T-helper 1 cell (primary cell): Measurements from ENCODE around the gene LRRC14B.
"Not testable (repeated sequence)": the region's sequence is repeated elsewhere in the genome, so short reads cannot be mapped to it uniquely, and the experiment has no call there.

Experiments used
- DNase-seq, 5 donors: peaks; one replicate each; pipeline ENCODE4 v3.0.0-alpha.2; 2012 to 2020

The LRRC14B gene

DNA sequence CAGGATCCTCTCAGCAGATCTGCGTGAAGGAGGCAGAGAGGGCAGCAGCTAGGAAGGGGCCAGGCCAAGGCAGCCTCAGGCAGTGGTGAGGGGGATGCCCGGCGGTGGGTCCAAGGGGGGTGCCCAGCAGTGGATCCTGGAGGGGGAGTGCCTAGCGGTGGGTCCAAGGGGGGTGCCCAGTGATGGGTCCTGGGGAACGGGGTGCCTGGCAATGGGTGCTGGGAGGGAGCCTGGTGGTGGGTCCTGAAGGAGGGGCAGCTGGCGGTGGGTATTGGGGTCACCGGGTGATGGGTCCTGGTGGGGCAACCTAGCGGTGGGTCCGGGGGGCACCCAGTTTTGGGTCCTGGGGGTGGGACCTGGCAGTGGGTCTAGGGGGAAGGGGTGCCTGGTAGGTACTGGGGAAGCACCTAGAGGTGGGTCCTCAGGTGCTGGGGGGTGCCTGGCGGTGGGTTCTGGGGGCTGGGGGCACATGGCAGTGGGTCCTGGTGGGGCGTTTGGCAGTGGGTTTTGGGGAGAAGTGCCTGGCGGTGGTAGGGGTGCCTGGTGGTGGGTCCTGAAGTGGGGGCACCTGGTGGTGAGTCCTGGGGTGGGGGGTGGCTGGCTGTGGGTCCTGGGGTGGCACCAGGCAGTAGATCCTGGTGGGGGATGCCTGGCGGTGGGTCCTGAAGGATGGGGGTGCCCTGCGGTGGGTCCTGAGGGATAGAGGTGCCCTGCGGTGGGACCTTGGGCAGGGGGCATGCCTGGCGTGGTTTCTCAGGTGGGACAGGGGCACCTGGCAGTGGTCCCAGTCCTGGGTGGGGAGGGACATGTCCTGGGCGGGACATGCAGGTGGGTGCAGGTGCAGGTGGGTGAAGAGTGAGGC is 1.9 kb downstream of the LRRC14B start:
- no peak for DNase-seq

DNA sequence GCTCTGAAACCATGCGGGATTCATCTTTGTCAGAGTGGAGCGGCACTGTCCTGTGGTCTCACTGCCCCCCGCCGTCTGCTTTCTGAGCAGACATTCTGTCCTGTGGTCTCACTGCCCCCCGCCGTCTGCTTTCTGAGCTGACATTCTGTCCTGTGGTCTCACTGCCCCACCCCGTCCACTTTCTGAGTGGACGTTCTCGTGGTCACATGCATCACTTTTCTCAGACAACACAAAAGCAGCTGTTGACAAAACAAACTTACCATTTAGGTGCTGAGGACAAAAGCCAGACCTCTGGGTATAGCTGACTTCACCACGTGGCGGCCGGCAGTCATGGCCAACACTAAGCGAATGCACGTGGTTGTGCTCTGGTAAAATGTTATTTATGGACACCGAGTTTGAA is 2.8 kb downstream of the LRRC14B start:
- DNase-seq: no peak

DNA sequence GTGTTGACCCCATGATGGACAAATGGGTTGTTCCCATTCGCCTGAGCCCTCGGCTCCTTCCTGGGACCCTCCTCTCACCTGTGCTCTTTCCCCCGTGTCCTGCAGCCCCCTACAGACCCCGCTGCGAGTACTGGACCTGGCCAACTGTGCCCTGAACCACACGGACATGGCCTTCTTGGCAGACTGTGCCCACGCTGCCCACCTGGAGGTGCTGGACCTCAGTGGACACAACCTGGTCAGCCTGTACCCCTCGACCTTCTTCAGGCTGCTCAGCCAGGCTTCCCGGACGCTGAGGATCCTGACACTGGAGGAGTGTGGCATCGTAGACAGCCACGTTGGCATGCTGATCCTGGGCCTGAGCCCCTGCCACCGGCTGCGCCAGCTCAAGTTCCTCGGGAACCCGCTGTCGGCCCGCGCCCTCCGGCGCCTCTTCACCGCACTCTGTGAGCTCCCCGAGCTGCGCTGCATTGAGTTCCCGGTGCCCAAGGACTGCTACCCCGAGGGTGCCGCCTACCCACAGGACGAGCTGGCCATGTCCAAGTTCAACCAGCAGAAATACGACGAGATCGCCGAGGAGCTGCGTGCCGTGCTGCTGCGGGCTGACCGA is 3.4 kb downstream of the LRRC14B start:
- DNase-seq: no peak

DNA sequence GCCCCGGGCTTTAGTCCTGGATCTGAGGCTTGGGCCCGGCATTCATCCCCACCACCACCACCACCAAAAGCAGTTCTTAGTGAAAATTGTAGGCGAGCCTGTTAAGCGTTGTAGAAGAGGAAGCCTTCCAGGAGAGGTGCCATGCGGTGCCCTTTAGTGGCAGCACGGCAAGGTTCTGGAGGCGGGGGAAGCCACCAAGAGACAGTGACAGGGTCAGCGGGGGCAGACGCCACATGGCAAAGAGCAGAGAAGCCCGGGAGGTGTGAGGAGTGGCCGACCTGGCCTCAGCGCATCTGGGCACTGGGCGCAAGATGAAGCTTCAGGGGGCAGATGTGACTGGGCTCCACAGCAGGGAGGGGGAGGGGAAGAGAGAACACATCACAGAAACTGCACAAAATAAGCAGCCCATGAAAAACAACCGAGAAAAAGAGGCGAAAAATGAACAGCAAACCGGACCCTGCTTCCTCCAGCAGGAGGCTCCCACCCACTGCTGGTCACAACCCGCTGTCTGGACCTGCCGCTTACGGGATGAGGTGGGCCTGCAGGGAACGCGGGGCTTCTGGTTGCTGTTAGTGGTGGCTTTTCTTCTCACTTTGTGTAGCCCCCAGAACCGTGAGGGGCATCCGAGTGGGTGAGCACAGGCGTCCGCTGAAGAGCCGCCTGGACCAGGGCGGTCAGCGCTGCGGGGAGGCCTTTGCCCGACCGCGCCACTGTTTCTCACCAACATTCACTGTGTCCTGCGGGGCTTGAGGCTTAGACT is 4.3 kb downstream of the LRRC14B start:
- no peak for DNase-seq

DNA sequence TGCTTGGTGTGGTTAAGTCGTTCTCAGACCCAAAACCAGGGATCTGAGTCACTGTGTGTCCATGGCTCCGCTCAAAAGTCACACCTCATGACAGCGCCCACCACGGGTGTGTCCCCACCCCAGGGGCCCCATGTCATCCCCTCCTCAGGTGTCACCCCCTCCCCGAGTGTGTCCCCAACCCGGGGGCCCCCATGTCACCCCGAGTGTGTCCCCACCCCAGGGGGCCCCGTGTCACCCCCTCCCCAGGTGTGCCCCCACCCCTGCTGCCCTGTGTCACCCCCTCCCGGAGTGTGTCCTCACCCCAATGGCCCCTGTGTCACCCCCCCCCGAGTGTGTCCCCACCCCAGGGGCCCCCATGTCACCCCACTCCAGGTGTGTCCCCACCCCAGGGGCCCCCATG is 5.1 kb downstream of the LRRC14B start:
- DNase-seq: no peak

DNA sequence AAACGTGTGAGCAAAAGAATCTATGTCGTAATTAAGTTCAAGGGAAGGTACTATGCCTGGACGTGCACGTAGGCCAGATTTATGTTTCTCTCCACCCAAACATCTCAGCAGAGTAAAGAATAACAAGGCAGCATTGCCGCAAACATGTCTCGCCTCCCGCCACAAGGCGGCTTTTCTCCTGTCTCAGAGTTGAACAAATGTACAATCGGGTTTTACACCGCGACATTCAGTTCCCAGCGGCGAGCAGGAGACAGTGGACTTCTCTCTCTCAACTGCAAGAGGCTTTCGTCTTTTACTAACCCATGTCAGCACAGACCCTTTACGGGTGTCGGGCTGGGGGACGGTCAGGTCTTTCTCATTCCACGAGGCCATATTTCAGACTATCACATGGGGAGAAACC is 5.7 kb downstream of the LRRC14B start:
- DNase-seq: not testable (repeated sequence)

DNA sequence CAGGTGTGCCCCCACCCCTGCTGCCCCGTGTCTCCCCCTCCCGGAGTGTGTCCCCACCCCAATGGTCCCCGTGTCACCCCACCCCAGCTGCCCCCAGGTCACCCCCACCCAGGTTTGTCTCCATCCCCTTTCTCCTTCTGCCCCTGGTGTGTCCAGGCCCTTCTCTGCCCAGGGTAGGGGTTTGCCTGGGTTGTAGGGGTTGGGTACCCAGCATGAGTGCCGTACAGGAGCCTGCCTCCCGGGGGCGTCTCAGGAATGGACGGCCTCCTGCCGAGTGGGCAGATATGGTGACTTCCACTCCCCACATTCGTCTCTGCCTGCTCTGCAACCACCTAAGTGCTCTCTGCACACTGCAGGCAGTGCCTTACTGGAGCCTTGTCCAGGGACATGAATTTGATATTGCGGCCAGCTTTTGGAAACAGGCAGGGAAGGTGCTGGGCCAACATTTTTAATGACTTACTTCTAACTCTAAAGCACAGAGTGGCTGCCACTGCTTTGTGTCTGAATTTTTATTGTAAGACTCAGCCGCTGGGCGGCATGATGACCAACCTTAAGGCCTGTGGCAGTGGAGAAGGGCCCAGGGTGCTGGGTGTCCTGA is 6.7 kb downstream of the LRRC14B start:
- no peak for DNase-seq

DNA sequence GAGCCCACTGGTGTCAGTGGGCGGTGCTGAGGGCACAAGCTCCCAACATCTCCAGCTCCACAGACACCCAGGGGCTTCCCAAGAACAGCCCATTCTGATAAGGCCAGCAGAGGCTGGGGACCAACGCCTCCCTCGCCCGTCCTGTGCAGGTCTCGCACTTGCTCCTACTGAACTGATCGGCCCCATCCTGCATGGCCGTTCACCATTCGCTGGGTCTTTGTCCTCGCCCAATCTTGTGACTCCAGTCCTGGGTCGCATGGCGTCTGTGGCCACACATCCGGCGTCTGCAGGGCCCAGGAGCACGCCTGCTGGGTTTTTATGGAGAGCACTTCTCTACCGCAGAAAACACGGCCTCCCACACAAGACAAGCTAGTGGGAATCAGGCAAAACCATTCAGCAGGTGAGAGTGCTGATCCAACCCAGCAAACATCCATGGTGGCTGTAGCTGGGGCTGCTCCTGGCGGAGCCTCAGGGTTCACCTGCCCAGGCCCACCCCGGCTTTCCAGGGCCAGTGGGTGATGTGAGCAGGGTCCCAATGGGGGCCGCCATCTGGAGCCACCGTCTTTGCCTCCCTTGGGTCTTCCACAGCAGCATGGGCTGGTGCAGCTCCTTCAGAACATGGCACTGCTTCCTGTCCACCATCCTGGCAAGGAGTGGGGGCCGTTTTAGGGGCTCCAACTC is 7.4 kb downstream of the LRRC14B start:
- DNase-seq: no peak

DNA sequence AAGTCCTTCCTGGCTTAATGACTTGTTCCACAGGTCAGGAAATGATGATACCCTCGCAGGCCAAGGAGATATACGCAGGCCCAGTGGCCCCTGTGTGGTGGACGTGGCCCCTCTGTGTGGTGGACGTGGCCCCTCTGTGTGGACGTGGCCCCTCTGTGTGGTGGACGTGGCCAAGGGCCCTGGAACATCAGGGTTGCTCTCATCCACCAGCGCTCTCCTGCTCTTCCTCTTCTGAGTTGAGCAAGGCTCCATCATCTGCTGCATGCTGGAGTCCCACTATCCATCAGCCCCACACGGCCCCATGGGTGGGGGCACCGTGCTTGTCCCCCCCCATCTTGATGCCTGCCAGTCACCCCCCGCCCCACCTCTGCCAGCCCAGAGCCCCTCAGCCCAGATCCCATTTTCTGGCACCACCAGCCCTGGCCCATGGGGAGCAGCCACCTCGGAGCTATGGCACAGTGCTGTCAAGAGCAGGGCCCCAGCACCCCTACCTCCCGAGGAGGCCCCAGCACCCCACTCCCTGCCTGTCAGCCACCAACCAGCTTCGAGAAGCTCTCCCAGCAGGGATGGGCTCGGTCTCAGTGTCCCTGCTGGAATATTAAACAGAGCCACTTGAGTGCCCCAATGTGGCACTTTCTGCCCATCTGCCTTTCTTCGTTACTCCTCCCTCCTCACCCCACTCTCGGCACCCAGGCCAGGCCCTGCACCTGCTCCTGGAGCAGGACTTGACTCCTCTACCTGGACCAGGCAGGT is 8.1 kb downstream of the LRRC14B start:
- no peak for DNase-seq

DNA sequence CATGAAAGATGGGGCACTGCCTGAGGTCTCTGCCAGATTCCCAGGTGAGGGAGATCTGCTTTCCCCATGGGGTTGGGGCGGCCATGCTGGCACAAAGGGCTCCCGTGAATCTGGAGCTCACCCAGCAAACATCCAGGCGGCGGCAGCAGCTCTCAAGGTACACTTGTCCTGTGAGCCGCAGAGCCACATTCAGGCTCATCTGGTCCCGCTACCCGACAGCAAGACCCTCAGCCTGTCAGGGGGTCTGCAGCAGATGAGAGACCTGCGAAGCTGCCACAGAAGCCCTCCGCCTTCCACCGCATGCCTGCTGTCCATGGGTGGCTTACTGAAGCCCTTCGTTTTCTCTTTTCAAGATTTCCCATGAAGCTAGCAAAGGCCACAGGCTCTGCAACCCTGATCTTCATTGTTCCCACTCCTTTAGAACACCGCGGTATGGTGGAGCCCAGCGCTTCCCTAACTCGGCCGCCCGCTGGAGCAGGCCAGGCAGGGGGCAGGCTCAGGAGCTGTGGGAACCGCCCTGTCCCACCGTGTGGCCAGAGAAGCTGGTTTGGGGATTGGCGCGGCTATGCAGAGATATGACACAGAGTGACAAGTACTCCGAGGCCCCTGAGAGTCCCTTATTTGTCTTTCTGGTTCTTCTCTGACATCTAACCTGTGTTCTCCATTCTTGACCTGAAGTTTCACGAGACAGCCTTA is 8.8 kb downstream of the LRRC14B start:
- no peak for DNase-seq

DNA sequence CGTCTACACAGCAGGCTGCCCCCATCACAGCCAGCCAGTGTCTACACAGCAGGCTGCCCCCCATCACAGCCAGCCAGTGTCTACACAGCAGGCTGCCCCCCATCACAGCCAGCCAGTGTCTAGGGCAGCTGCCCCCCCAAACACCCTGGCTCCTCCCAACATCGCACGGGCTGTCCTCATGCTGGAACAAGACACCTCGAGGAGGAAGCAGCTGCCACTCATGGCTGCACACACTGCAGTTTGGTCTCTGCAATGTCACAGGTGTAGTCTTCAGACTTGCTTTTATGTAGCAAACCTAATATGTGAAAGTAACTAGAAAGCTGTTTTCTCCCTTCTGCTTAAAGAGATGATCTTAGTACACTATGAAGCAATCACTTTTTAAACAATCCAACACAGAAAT is 9.7 kb downstream of the LRRC14B start:
- no peak for DNase-seq

DNA sequence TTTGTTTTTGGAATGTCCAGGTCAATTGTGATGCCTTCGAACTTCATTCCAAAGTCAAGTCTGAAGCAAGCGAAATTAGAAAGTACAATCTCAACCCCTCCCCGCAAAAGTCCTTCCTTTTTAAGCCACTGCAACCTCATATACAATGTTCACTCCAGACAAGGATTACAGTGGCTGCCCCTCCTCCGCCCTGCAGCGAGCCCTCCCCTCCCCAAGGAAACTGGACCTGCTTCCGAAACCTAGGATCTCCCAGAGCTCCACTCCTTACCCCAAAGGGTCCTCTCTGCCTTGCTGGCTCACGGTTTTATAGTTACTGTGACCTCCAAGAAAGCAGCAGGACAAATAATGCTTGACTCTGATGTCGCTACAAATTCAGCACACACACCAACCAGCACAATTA is 10.4 kb downstream of the LRRC14B start:
- DNase-seq: no peak

DNA sequence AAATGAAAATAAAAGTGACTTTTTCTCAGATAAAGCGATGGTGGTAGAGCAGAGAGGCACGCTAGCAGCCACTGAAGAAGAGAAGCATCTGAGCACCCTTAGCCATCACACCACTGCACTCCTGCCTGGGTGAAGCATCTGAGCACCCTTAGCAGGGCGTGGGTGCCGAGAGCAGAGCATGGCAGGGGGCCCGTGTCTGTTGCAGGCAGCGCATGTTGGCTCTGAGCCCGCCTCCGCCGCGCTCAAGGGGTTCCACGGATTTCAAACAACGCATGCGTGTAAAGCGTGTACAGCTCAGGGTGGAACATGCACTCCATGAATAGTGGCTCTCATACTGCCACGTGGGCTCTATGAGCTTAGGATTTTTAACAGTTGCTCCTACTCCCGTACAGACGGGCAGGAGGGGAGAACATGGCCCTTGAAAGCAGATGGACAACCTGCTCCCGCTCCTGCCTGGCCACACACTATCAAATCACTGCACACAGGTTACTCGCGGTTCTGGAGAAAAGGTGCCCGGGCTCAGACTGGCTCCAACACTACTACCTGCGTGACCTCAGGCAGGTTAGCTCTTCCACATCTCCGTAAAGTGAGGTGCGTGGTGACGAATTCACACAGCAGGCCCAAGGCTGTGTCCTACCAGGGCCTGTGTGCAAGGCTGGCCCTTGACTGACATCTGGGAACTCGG is 12.1 kb downstream of the LRRC14B start:
- no peak for DNase-seq

DNA sequence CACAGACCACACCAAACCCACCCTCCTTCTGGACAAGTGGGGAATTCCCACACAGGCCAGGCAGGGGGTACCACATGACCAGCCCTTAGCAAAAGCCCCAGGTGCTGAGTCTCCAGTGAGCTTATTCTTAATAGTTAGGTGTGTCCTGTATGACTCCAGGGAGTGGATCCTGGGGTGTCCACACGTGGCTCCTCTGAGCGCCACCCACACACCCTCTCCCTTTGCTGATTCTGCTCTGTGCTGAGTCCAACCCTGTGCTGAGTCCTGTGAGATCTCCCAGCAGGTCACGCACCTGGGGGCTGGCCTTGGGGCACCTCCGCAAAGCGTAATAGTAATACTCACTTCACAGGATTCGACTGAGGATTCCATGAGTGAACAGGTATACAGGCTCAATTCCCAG is 12.7 kb downstream of the LRRC14B start:
- DNase-seq: no peak

DNA sequence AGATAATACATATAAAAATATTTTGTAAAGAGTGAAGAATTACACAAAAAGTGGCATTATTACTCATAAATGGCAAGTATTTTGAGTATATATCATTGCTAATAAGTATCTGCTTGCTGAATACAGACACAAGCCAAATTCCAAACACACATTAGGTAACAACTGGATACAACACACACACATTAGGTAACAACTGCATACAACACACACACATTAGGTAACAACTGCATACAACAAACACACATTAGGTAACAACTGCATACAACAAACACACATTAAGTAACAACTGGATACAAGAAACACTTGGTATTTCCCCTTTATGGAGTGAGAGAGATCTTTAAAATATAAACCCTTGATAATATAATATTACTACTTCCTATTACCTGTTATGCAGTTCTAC is 13.2 kb downstream of the LRRC14B start:
- DNase-seq: no peak

DNA sequence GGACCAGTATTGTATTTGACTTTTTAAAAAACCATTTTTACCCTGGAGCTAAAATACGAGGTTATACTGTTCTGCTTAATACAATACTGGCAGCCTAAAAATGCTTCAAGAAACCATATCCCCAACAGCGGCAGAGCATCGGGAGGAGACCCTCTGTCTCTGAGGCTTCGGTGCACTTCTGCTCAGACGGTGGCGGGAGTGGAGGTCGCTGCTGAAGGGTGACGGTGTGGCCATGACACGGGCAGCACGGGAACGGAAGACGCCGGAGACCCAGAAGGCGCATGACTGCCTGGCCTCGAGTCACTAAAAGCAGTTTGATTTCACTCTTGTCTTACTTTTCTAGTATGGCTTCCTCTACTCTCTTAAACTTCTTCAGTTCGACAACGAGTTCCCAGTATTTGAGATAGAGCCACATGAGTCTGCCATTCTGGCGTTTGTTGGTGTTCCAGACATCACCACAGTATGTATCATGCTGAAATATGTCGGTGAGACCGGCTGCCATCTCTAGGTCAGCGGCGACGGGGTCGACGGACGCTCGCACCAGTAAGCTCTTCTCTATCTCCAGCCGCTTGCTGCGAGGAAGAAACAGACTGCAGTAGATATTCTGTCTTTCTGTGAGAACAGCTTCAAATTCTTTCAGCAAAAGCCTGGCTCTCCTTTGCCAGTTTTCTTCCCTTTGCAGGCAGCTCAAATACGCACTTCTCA is 13.8 kb downstream of the LRRC14B start:
- DNase-seq: no peak

DNA sequence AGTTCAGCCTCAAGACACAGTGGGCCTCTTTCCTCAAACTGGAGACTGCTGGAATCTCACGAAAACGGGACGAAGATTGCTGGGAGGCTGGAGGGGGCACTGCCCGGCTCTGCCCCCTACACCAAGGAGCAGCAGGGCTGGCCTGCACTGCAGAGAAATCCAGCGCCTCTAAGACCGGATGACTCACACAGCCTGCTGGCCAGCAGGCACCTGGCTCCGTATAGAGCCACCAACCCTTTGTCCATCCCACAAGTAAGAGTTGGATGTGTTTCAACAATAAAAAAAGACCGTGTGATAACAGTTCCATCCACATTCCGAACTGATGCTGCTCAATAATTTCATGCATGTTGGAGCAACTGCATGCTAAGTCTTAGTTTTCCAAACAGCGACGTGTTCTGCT is 15.1 kb downstream of the LRRC14B start:
- DNase-seq: no peak

DNA sequence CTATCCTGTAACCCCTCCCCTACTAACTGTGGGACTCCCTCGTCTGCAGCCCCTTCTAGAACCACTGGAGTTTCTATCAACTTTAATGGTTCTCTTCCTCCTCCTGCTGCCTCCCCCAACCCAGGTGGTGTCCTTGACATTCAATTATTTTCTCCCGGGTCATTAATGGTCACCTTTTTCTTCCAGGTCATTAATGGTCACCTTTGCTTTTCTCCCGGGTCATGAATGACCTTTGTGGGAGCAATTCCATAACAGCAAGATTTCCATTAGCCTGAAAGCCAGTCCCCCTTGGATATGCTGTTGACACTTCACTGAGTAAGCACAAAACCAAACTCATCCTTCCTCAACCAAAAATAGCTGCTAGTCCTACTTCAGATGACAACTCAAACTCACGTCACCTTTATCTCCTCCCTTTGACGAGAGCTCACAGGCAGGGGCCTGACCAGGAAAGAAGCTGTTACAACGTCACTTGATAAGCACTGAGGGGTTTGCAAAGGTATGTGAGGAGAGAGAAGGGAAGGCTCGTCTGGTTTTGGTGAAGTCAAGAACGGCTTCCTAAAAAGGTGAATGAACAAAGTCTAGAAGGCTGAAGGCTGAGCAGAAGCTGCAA is 15.7 kb downstream of the LRRC14B start:
- no peak for DNase-seq

DNA sequence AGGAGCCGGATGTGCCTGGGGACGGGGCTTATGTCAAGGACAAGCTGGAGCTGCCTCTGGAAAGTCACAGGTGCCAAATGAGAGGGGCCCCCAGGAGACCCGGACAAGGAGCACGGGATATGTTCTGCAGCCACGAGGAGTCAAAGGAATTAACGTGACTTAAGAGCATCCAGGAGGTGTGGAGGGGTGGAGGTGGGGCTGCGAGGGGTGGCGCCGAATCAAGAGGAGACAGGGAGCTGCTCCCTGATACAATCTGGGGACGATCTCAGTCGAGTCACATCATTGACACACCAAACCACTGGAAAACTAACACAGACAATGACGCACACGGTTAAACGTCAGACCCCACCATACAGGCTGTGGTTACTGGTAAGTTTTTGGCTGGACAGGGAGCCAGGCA is 16.3 kb downstream of the LRRC14B start:
- no peak for DNase-seq
